HEK293 (cell line): ENCODE measurements around the gene BBC3.
A peak's percentile ranks its signal among the peaks of the same experiment; 100 is the strongest.

Source experiments
- GLIS1 ChIP-seq: fragments of 450-650 bp; formaldehyde crosslinking; IDR thresholded peaks from 2 replicates; pipeline ENCODE4 v1.5.1; 2016; ENCODE audit warnings: missing biosample characterization, missing genetic modification characterization
- KLF16 ChIP-seq: fragments of 450-650 bp; formaldehyde crosslinking; IDR thresholded peaks from 2 replicates; pipeline ENCODE4 v1.5.1; 2017; ENCODE audit warnings: missing biosample characterization, missing genetic modification characterization
- PRDM1 ChIP-seq: fragments of 450-650 bp; formaldehyde crosslinking; IDR thresholded peaks from 2 replicates; pipeline ENCODE4; 2016; ENCODE audit warnings: missing biosample characterization, missing genetic modification characterization
- REPIN1 ChIP-seq: fragments of 450-650 bp; formaldehyde crosslinking; IDR thresholded peaks from 2 replicates; pipeline ENCODE4 v1.5.1; 2017; ENCODE audit warnings: missing biosample characterization, missing genetic modification characterization, low read depth
- SCRT2 ChIP-seq: fragments of 450-650 bp; formaldehyde crosslinking; IDR thresholded peaks from 2 replicates; pipeline ENCODE4 v1.5.1; 2016; ENCODE audit warnings: missing biosample characterization, missing genetic modification characterization
- TCF7L2 ChIP-seq: IDR thresholded peaks from 2 replicates; pipeline ENCODE4 v1.6.1; 2011; ENCODE audit warnings: low read depth, mild to moderate bottlenecking, inconsistent platforms, low read length, moderate library complexity, borderline replicate concordance
- YY2 ChIP-seq: fragments of 450-650 bp; formaldehyde crosslinking; IDR thresholded peaks from 2 replicates; pipeline ENCODE4 v1.5.1; 2016; ENCODE audit warnings: missing biosample characterization, missing genetic modification characterization
- ZNF138 ChIP-seq: fragments of 450-650 bp; formaldehyde crosslinking; IDR thresholded peaks from 2 replicates; pipeline ENCODE4 v1.5.1; 2016; ENCODE audit warnings: missing biosample characterization, missing genetic modification characterization, borderline replicate concordance
- ZNF214 ChIP-seq: fragments of 450-650 bp; formaldehyde crosslinking; IDR thresholded peaks from 2 replicates; pipeline ENCODE4 v1.5.1; 2017; ENCODE audit warnings: missing biosample characterization, mild to moderate bottlenecking, missing genetic modification characterization, borderline replicate concordance
- ZNF248 ChIP-seq: fragments of 450-650 bp; formaldehyde crosslinking; IDR thresholded peaks from 2 replicates; pipeline ENCODE4 v1.5.1; 2017; ENCODE audit warnings: missing biosample characterization, missing genetic modification characterization
- ZNF341 ChIP-seq: fragments of 450-650 bp; formaldehyde crosslinking; IDR thresholded peaks from 2 replicates; pipeline ENCODE4; 2016; ENCODE audit warnings: low read depth, missing biosample characterization, missing genetic modification characterization
- ZNF350 ChIP-seq: fragments of 450-650 bp; formaldehyde crosslinking; IDR thresholded peaks from 2 replicates; pipeline ENCODE4 v1.5.0; 2017; ENCODE audit warnings: missing biosample characterization, mild to moderate bottlenecking, missing genetic modification characterization
- ZNF37A ChIP-seq: fragments of 450-650 bp; IDR thresholded peaks from 2 replicates; pipeline ENCODE4 v1.5.1; 2018; ENCODE audit warnings: missing biosample characterization, missing genetic modification characterization
- ZNF530 ChIP-seq: fragments of 450-650 bp; formaldehyde crosslinking; IDR thresholded peaks from 2 replicates; pipeline ENCODE4 v1.5.1; 2016; ENCODE audit warnings: low read depth, missing biosample characterization, missing genetic modification characterization
- ZNF670 ChIP-seq: fragments of 450-650 bp; formaldehyde crosslinking; IDR thresholded peaks from 2 replicates; pipeline ENCODE4 v1.5.1; 2016; ENCODE audit warnings: missing biosample characterization, missing genetic modification characterization, low read depth
- ZNF768 ChIP-seq: fragments of 450-650 bp; formaldehyde crosslinking; IDR thresholded peaks from 2 replicates; pipeline ENCODE4 v1.5.1; 2018; ENCODE audit warnings: missing biosample characterization, mild to moderate bottlenecking, missing genetic modification characterization
- ZNF777 ChIP-seq: fragments of 450-650 bp; formaldehyde crosslinking; IDR thresholded peaks from 2 replicates; pipeline ENCODE4 v1.5.1; 2017; ENCODE audit warnings: missing biosample characterization, missing genetic modification characterization, borderline replicate concordance
- ZNF785 ChIP-seq: fragments of 450-650 bp; formaldehyde crosslinking; IDR thresholded peaks from 2 replicates; pipeline ENCODE4 v1.5.1; 2016; ENCODE audit warnings: missing biosample characterization, missing genetic modification characterization
- ZNF791 ChIP-seq: fragments of 450-650 bp; formaldehyde crosslinking; IDR thresholded peaks from 2 replicates; pipeline ENCODE4 v1.5.1; 2016; ENCODE audit warnings: missing biosample characterization, missing genetic modification characterization
- ZNF830 ChIP-seq: fragments of 450-650 bp; IDR thresholded peaks from 2 replicates; pipeline ENCODE4 v1.5.0; 2018; ENCODE audit warnings: missing biosample characterization, missing genetic modification characterization, low read depth, mild to moderate bottlenecking, moderate library complexity
- TF ChIP-seq, protein P1 (sequence below): fragments of 450-650 bp; formaldehyde crosslinking; IDR thresholded peaks from 2 replicates; pipeline ENCODE4; 2016; ENCODE audit warnings: missing biosample characterization, missing genetic modification characterization
- TF ChIP-seq, protein P2 (sequence below): fragments of 450-650 bp; IDR thresholded peaks from 2 replicates; pipeline ENCODE4 v1.5.1; 2018; ENCODE audit warnings: missing biosample characterization, mild to moderate bottlenecking, missing genetic modification characterization
- TF ChIP-seq, protein P3 (sequence below): fragments of 450-650 bp; formaldehyde crosslinking; IDR thresholded peaks from 2 replicates; pipeline ENCODE4 v1.5.1; 2016; ENCODE audit warnings: missing biosample characterization, missing genetic modification characterization
- TF ChIP-seq, protein P4 (sequence below): fragments of 450-650 bp; formaldehyde crosslinking; IDR thresholded peaks from 2 replicates; pipeline ENCODE4 v1.5.0; 2017; ENCODE audit warnings: missing biosample characterization, missing genetic modification characterization, borderline replicate concordance
- TF ChIP-seq, protein P5 (sequence below): fragments of 450-650 bp; formaldehyde crosslinking; IDR thresholded peaks from 2 replicates; pipeline ENCODE4 v1.5.1; 2017; ENCODE audit warnings: missing biosample characterization, missing genetic modification characterization
- TF ChIP-seq, protein P6 (sequence below): fragments of 450-650 bp; formaldehyde crosslinking; IDR thresholded peaks from 2 replicates; pipeline ENCODE4 v1.5.1; 2016; ENCODE audit warnings: missing biosample characterization, missing genetic modification characterization
- TF ChIP-seq, protein P7 (sequence below): fragments of 450-650 bp; formaldehyde crosslinking; IDR thresholded peaks from 2 replicates; pipeline ENCODE4 v1.5.1; 2017; ENCODE audit warnings: missing biosample characterization, missing genetic modification characterization

The BBC3 gene

DNA sequence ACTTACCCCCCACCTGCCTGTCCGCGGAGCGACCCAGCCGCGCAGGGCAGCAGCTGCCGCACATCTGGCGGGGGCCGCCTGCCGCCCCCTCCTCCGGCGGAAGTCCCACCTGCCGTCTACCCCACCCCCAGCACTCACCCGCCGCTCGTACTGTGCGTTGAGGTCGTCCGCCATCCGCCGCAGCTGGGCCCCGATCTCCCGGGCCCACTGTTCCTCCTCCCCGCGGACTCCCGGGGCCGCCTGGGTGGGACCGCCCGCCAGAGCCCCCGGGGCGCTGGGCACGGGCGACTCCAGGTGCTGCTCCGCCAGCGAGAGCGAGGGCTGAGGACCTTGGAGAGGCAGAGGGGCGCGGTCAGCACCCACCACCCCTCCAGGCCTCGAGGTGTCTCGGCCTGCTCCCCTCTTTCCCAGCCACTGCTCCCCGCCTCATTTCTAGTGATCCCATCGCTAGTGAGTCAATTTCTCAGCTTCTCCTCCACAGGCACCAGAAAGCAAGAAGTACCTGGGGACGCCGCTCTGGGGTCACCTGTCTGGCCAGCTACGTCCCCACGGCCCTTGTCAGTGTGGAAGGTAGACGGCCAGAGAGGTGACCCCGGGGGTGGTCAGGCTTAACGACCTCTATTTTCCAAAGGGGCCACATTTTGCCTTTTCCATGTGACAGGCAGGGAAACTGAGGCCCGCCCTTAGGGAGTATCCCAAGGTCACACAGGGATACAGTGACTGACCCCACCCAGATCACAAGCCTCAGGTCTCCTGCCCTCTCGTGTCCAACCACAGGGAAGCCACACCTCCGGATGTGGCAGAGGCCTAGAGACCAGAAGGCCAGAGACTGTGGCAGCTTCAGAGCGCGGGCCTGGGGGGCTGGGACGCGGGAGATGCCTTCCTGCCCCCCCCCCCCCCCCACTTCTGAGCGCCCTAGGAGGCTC lies 4.3 kb downstream of the BBC3 start (continued):
- TF ChIP-seq, protein P1, sequence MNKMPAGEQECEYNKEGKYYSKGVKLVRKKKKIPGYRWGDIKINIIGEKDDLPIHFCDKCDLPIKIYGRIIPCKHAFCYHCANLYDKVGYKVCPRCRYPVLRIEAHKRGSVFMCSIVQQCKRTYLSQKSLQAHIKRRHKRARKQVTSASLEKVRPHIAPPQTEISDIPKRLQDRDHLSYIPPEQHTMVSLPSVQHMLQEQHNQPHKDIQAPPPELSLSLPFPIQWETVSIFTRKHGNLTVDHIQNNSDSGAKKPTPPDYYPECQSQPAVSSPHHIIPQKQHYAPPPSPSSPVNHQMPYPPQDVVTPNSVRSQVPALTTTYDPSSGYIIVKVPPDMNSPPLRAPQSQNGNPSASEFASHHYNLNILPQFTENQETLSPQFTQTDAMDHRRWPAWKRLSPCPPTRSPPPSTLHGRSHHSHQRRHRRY (tag by site-specific recombination): peak; percentile 76
- TF ChIP-seq ZNF530 (tag by site-specific recombination) (no peak), ZNF791 (no peak; the same call in 1 of the 2 replicates), ZNF777 (tag by site-specific recombination) (peak; percentile 75; the same call in 1 of the 2 replicates), ZNF248 (tag by site-specific recombination) (no peak), REPIN1 (no peak), ZNF785 (no peak), KLF16 (tag by site-specific recombination) (peak; percentile 73), ZNF37A (tag by site-specific recombination) (no peak), TCF7L2 (no peak), PRDM1 (tag by site-specific recombination) (no peak), ZNF214 (tag by site-specific recombination) (no peak), ZNF768 (tag by site-specific recombination) (peak; percentile 43; the same call in 1 of the 2 replicates), SCRT2 (no peak), ZNF341 (no peak), ZNF830 (tag by site-specific recombination) (no peak), ZNF670 (tag by site-specific recombination) (no peak), YY2 (tag by site-specific recombination) (peak; percentile 87), ZNF350 (tag by site-specific recombination) (no peak), ZNF138 (tag by site-specific recombination) (no peak), GLIS1 (tag by site-specific recombination) (peak; percentile 94)
- TF ChIP-seq, protein P2, sequence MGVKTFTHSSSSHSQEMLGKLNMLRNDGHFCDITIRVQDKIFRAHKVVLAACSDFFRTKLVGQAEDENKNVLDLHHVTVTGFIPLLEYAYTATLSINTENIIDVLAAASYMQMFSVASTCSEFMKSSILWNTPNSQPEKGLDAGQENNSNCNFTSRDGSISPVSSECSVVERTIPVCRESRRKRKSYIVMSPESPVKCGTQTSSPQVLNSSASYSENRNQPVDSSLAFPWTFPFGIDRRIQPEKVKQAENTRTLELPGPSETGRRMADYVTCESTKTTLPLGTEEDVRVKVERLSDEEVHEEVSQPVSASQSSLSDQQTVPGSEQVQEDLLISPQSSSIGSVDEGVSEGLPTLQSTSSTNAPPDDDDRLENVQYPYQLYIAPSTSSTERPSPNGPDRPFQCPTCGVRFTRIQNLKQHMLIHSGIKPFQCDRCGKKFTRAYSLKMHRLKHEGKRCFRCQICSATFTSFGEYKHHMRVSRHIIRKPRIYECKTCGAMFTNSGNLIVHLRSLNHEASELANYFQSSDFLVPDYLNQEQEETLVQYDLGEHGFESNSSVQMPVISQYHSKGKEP (tag by site-specific recombination): no peak
- TF ChIP-seq, protein P3, sequence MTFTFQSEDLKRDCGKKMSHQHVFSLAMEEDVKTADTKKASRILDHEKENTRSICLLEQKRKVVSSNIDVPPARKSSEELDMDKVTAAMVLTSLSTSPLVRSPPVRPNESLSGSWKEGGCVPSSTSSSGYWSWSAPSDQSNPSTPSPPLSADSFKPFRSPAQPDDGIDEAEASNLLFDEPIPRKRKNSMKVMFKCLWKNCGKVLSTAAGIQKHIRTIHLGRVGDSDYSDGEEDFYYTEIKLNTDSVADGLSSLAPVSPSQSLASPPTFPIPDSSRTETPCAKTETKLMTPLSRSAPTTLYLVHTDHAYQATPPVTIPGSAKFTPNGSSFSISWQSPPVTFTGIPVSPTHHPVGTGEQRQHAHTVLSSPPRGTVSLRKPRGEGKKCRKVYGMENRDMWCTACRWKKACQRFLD (tag by site-specific recombination): no peak
- TF ChIP-seq, protein P4, sequence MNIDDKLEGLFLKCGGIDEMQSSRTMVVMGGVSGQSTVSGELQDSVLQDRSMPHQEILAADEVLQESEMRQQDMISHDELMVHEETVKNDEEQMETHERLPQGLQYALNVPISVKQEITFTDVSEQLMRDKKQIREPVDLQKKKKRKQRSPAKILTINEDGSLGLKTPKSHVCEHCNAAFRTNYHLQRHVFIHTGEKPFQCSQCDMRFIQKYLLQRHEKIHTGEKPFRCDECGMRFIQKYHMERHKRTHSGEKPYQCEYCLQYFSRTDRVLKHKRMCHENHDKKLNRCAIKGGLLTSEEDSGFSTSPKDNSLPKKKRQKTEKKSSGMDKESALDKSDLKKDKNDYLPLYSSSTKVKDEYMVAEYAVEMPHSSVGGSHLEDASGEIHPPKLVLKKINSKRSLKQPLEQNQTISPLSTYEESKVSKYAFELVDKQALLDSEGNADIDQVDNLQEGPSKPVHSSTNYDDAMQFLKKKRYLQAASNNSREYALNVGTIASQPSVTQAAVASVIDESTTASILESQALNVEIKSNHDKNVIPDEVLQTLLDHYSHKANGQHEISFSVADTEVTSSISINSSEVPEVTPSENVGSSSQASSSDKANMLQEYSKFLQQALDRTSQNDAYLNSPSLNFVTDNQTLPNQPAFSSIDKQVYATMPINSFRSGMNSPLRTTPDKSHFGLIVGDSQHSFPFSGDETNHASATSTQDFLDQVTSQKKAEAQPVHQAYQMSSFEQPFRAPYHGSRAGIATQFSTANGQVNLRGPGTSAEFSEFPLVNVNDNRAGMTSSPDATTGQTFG (tag by site-specific recombination): no peak
- TF ChIP-seq, protein P5, sequence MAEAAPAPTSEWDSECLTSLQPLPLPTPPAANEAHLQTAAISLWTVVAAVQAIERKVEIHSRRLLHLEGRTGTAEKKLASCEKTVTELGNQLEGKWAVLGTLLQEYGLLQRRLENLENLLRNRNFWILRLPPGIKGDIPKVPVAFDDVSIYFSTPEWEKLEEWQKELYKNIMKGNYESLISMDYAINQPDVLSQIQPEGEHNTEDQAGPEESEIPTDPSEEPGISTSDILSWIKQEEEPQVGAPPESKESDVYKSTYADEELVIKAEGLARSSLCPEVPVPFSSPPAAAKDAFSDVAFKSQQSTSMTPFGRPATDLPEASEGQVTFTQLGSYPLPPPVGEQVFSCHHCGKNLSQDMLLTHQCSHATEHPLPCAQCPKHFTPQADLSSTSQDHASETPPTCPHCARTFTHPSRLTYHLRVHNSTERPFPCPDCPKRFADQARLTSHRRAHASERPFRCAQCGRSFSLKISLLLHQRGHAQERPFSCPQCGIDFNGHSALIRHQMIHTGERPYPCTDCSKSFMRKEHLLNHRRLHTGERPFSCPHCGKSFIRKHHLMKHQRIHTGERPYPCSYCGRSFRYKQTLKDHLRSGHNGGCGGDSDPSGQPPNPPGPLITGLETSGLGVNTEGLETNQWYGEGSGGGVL (tag by site-specific recombination): peak; percentile 95
- TF ChIP-seq, protein P6, sequence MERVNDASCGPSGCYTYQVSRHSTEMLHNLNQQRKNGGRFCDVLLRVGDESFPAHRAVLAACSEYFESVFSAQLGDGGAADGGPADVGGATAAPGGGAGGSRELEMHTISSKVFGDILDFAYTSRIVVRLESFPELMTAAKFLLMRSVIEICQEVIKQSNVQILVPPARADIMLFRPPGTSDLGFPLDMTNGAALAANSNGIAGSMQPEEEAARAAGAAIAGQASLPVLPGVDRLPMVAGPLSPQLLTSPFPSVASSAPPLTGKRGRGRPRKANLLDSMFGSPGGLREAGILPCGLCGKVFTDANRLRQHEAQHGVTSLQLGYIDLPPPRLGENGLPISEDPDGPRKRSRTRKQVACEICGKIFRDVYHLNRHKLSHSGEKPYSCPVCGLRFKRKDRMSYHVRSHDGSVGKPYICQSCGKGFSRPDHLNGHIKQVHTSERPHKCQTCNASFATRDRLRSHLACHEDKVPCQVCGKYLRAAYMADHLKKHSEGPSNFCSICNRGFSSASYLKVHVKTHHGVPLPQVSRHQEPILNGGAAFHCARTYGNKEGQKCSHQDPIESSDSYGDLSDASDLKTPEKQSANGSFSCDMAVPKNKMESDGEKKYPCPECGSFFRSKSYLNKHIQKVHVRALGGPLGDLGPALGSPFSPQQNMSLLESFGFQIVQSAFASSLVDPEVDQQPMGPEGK: peak; percentile 95
- TF ChIP-seq, protein P7, sequence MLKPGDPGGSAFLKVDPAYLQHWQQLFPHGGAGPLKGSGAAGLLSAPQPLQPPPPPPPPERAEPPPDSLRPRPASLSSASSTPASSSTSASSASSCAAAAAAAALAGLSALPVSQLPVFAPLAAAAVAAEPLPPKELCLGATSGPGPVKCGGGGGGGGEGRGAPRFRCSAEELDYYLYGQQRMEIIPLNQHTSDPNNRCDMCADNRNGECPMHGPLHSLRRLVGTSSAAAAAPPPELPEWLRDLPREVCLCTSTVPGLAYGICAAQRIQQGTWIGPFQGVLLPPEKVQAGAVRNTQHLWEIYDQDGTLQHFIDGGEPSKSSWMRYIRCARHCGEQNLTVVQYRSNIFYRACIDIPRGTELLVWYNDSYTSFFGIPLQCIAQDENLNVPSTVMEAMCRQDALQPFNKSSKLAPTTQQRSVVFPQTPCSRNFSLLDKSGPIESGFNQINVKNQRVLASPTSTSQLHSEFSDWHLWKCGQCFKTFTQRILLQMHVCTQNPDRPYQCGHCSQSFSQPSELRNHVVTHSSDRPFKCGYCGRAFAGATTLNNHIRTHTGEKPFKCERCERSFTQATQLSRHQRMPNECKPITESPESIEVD: no peak
